ENCODE results near the gene MFSD8.
"Not testable (repeated sequence)": the region's sequence is repeated elsewhere in the genome, so short reads cannot be mapped to it uniquely, and the experiment has no call there.

Gene MFSD8

DNA sequence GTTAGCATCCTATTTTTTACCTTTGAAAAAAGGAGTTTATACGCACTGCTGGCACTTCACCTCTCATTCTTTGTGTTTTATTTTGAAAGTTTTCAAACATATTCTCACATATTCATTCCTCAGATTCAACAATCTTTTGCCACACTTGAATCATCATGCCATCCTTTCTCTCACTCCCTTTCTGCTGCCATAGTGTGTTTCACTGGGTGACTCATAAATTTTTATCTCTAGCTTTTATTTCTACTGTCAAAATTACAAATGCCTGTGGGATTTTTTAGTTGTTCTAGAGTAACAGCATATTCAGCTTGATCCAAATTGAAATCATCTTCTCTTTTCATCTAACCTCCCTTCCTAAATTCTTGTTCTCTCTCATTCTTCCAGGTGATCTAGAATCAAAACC lies 28.0 kb downstream of the MFSD8 start:
- no peak for DNase-seq (ENCODE audit: low read depth)

DNA sequence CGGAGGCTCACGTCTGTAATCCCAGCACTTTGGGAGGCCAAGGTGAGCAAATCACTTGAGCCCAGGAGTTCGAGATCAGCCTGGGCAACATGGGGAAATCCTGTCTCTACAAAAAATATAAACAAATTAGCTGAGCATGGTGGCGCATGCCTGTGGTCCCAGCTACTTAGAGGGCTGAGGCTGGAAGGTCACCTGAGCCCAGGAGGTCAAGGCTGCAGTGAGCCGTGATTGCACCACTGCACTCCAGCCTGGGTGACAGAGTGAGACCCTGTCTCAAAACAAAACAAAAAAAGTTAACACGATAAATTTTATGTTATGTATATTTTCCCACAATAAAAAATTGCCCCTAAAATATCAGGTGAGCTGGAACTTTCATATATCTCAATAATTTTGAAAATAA lies 33.1 kb downstream of the MFSD8 start:
- DNase-seq (ENCODE audit: low read depth), result not testable (repeated sequence)

DNA sequence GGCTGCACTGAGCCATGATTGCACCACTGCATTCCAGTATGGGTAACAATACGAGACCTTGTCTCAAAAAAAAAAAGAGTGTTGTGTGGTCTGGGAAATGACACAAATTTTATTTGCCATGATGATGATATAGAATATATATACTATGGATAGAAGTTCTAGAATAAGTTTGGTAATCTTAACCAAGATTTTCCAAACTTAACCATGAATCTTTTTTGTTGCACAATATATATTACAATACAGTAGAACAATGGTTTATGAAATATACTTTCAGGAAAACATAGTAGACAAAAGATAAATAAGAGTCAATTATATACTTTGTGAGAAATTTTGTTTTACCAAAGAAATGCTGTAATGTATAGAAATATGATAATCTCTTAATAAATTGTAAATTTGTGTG lies 34.8 kb downstream of the MFSD8 start:
- no peak for DNase-seq (ENCODE audit: low read depth)

DNA sequence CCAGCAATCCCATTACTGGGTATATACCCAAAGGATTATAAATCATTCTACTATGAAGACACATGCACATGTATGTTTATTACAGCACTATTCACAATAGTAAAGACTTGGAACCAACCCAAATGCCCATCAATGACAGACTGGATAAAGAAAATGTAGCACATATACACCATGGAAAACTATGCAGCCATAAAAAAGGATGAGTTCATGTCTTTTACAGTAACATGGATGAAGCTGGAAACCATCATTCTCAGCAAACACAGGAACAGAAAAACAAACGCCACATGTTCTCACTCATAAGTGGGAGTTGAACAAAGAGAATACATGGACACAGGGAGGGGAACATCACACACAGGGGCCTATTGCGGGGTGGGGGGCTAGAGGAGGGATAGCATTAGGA lies 39.3 kb downstream of the MFSD8 start:
- DNase-seq (ENCODE audit: low read depth), result not testable (repeated sequence)

DNA sequence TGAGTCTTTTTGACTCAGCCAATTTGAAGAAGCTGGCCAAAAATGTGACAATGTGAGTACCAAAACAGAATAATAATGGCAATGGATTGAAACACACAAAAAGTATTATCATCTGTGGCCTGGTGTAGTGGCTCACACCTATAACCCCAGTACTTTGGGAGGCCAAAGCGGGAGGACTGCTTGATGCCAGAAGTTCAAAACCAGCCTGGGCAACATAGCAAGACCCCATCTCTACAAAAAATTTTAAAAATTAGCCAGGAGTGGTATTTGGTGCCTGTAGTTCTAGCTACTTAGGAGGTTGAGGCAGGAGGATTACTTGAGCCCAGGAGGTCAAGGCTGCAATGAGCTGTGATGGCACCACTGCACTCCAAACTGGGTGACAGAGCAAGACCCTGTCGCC lies 42.7 kb downstream of the MFSD8 start:
- DNase-seq (ENCODE audit: low read depth), result no peak

DNA sequence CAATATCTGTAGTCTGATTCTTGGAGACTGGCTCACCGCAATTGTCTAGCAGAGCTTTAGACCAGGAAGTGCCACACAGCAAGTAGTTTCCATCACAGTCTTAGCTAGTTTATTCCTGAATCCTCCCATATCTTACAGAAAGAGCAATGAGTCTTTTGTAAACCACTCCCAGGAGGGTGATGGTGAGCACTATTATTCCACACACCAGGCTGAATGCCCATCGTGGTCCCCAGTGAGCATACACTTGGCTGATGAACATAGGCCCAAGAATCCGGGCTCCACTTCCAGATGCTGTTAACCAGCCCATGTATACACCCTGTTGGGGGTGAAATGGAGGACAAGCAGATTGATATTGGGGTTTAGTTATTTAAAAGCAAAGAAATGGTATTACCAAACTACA lies 44.5 kb downstream of the MFSD8 start:
- DNase-seq (ENCODE audit: low read depth), result peak; percentile 8

DNA sequence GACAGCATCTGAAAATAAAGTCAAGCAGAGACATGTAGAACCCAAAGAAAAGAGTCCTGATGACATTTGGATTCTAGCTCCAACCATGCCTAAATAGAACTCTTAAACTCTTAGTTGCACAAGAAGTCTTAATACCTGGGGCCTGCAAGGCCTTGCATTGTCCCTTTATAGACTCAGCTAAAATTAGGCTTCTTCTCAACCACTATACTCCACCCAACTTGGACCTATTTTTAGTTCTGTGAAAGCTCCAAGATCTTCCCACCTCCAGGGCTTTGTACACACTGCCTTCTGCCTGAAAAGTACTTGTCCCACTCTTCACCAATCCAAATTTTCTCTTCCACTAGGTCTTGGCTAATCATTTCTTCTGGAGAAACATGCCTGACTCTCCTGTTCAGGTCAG lies 47.8 kb downstream of the MFSD8 start:
- DNase-seq (ENCODE audit: low read depth), result no peak

DNA sequence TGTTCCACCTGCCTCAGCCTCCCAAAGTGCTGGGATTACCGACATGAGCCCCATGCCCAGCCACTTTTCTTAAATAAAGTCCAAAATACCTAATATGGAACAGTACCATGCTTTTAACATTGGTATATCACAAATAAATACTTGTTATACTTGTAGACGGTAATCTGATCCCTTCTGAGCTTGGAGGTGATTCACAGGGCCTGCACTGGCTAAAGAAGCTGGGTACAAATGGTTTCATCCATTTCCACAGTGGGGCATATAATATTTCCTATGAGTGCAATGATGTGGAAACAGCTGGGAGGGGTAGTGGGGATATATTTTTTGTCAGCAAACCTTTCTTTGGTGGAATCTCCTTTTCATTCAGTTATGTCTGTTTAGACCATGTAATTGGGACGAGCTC lies 48.5 kb downstream of the MFSD8 start:
- no peak for DNase-seq (ENCODE audit: low read depth)

DNA sequence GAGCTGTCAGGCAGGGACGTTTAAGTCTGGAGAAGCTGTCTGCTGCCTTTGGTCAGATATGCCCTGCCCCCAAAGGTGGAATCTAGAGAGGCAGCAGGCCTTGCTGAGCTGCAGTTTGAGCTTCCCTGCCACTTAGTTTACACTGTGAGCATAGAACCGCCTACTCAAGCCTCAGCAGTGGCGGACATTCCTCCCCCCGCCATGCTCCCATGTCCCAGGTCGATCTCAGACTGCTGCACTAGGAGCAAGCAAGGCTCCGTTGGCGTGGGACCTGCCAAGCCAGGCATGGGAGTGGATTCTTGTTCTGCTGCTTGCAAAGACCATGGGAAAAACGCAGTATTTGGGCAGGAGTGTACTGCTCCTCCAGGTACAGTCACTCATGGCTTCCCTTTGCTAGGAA lies 59.9 kb downstream of the MFSD8 start:
- DNase-seq (ENCODE audit: low read depth), result no peak

DNA sequence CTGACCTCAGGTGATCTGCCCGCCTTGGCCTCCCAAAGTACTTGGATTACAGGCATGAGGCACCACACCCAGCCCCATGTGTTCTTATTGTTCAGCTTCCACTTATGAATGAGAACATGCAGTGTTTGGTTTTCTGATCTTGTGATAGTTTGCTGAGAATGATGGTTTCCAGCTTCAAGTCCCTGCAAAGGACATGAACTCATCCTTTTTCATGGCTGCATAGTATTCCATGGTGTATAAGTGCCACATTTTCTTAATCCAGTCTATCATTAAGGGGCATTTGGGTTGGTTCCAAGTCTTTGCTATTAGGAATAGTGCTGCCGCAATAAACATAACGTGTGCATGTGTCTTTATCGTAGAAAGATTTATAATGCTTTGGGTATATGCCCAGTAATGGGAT lies 65.3 kb downstream of the MFSD8 start:
- not testable (repeated sequence) for DNase-seq (ENCODE audit: low read depth)

DNA sequence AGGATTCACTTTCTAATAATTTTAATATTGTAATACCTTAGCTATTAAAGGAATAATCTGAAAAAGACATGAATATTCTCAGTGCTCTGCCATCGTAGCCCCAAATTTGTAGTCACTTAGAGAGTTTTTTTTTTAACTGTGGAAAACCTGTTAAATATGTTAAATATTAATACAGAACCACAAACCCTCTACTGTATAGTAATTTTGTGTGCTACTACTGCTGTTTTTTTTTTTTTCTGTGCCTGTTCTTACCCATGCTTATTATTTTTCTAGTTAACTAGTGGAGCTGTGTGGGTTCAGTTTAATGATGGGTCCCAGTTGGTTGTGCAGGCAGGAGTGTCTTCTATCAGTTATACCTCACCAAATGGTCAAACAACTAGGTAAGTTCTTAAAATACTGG lies 68.4 kb downstream of the MFSD8 start:
- DNase-seq (ENCODE audit: low read depth), result no peak

DNA sequence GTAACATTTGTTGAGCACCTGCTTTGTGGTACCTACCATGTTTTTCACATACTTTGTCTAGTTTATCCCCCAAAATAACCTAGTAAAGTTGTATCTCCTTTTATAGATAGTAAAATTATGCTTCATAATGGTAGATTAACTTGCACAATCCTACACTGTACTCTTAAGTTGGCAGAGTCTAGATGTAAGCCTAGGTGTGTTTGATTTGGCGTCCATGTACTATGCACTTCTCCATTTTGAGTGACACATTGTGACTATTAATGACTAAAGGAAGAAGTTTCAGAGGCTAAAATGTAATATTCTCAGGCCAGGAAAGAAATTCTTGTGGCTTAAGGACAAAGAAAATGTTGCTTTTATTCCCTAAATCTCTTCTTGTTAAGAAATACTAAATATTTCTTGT lies 68.9 kb downstream of the MFSD8 start:
- DNase-seq (ENCODE audit: low read depth), result no peak

DNA sequence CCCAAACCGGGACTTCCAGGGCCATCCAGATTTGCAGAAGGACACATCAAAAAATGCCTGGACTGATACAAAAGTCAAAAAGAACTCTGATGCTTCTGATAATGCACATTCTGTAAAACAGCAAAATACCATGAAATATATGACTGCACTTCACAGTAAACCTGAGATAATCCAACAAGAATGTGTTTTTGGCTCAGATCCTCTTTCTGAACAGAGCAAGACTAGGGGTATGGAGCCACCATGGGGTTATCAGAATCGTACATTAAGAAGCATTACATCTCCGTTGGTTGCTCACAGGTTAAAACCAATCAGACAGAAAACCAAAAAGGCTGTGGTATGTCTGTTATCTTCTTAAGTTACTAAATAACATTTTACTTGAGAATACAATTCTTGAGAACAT lies 75.1 kb downstream of the MFSD8 start:
- no peak for DNase-seq (ENCODE audit: low read depth)

DNA sequence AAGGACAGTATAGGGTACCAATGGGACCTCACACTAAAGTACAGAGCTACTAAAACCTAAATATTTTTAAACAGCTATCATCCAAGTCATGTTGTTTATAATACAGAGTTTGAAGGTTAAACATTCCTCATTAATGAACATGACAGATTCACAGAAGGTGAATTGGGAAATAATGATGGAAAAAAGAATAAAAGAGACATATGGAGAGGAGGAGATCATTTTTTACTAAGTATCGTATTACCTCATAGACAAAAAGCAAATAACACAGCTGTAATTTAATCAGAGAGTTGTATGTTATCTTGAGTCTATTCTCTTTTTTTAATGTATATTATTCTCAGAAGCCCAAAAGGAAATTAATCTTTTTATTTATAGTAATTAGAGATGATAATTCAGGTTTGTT lies 76.4 kb downstream of the MFSD8 start:
- DNase-seq (ENCODE audit: low read depth), result no peak

DNA sequence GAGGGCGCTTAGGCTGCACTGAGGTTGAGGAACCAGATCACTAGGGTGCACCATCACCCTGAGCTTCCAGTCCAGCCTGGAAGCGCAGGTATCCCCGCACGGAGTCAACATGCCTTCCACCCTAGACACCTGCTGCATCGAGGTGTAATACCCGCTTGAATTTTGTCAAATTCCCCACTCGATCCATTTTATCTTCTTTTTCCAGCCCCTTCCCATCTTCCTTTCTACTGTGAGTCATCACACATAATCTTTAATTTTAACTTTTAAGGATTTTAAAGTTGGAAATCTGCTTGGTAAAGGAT lies 83.5 kb downstream of the MFSD8 start:
- DNase-seq (ENCODE audit: low read depth), result peak; percentile 49

DNA sequence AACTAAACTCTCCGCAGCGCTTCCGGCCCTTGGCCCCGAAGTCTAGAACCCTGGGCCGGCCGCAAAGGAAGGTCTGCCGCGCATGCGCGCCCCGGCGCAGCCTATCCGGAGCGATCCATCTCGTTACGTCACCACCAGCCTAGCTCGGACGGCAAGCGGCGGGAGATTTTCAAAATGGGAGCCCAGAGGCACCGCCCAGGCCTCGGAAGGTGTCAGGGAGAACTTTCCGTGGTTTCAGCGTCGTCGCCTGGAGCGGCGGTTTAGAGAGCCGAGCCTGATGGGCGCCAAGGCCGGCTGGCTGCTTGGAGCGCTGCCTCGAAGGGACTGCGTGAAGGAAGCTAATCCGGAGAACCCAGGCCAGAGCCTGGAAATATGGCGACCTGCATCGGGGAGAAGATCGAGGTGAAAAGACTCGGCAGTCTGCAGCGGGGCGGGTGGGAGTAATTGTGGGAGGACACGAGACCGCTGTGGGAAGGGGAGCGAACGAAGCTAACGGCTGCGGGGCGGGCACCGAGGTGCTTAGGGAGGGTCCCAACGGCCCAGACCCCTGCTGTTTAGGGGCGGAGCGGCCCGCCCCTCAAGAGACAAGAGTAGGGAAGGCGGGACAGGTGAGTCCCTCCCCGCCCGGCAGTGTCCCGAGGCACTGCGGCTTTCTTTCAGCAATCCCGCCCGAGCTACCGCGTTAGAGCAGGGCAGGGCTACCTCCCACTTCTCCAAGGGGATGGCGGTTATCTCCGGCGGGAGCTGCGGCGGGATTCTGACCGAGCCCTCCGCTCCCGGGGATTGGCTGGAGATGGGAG lies 84.0 kb downstream of the MFSD8 start, which contains the start of gene PLK4:
PLK4 (plus strand) TSS at position 131 of the 800 bp plus-strand sequence; CDS start at position 373, 242 bp downstream.
- peak; percentile 94 for DNase-seq (ENCODE audit: low read depth)

DNA sequence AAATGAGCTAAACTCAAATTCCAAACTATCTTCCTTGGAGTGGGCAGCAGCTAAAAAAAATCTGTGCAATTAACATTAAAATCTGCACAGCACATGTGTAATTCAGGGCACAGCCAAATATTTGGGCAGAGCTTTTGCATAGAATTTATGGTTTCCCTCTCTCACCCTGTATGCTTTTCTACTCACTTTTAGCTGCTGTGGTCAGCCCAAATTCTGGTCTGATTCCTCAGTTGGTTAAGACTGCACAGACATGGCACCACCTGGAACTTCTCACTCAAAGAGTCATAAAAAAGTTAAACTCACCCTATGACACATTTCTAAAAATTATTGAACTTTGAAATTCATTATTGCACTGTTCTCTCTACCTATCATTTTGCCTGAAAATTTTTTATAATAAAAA lies 89.2 kb downstream of the MFSD8 start:
- DNase-seq (ENCODE audit: low read depth), result no peak

DNA sequence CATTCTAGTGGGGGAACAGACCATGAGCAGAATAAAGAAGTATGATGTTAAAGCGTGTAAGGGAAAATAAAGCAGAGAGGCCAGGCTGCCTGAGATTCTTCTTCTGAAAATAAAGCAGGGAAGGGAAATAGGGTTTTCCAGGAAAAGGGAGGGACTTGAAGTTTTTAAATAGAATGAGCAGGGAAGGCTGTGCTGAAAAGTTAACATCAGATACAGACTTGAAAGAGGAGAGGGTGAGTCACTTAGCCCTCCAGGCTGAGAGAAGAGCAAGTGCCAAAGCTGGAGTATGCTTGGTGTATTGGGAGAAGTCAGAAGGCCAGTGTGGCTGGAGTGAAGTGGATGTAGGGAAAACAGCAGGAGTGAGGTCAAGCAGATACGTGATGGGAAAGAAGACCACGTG lies 94.3 kb downstream of the MFSD8 start:
- peak; percentile 53 for DNase-seq (ENCODE audit: low read depth)

DNA sequence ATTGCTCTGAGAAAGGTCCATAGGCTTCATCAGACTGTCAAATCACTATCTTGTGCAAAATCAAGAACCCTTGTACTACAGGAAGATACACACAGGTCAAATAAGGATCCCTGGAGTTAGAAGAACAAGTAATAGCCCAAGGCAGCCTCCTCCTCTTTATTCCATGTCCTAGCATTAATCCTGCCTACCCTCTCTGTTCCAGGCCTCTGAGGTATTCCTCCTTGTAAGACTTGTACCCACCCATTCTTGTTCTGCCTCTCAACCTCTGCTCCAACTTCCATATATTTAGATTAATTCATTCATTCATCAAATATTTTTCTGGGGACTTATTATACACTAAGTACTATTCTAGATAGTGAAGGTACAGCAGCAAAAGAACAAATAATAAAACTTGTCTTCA lies 94.7 kb downstream of the MFSD8 start:
- DNase-seq (ENCODE audit: low read depth), result no peak

DNA sequence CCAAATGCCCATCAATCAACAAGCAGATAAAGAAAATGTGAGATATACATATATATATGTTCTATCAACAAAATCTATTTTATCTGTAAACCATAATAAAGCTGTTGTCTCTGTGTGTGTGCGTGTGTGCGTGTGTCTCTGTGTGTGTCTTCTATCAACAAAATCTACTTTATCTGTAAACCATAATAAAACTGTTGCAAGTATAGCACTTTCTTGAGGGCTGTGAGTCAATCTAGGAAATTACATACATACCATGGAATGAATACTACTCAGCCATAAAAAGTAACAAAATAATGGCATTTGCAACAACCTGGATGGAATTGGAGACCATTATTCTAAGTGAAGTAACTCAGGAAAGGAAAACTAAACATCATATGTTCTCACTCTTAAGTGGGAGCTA lies 96.8 kb downstream of the MFSD8 start:
- DNase-seq (ENCODE audit: low read depth), result no peak
